ENCODE measurements around the gene SNX8. TPM values are rescaled to one million over a fixed set of nuclear protein-coding genes. Genes with fewer than 3 reads are reported as not detected.

The SNX8 gene
- total and polyA plus RNA-seq, 2 of the 4 experiments (the other 2 are of a cell fraction) = 7.7 to 55.9 TPM

DNA sequence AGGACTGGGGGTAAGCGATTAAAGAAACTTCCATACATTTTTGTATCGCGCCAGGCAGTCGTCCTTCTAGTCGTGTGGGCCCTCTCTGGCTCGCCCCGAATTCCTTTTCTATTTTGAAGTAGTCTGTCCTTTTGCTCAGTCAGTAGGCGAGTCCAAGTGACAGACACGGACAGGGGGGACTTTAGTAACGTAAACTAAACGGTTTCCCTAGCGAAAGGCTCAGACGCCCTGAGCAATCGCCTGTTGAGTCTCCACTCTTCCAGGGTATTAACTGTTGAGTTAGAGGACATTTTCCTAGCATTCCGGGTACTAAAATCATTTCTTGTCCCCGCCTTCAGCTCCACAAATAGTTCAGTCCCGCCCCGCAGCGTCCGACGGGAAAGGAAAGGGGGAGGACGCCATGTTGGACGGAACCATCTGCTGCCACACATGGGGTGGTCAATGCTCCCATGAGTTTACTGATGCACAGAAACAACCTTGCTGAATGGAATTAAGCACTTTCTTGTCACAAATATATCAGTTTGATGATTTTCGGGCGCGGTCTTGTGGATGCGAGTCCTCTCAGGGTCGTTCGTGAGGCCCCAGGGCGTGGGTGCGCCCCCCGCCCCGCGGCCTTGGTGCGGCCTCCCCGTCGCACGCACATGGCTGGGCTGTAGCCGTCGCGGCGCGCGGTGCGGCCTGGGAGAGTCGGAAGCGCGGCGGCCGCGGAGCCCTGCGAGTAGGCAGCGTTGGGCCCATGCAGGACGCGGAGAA, 40.1 kb upstream of the SNX8 start, which contains the start of gene EIF3B (continued):
- TF ChIP-seq ELK1 (IDR thresholded peaks at IDR 0.05; ENCODE audit: borderline replicate concordance, low read depth, low read length) = no peak
- TF ChIP-seq RAD21 (IDR thresholded peaks at IDR 0.05; ENCODE audit: low read length) = no peak

DNA sequence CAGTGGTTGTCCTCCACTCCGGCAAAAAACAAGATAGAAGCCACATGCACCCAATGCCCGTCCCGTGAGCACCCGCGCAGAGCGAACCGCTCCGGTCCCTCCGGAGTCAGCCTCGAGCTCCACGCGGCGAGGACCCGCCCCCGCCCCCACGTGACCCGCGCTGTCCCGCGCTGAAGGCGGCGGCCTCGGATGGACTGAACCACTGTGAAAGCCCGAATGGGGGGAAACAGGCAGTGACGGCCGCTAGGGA, 39.6 kb upstream of the SNX8 start:
- ChIA-PET CTCF (no interaction called here), POLR2A (ENCODE audit: unreplicated experiment) (interaction anchor here (0.6 kb wide), 2 partner anchors 17 to 79 kb away, joined by 3 read pairs; no protein-coding TSS in a partner anchor)
- H3K9ac ChIP-seq (ENCODE audit: low read depth, low read length) = peak overlapping the region; percentile 99
- H3K4ac ChIP-seq (ENCODE audit: low read depth, low read length) = peak overlapping the region; percentile 99
- in situ Hi-C loops (cut with MboI; ENCODE audit: low sequenced_read_pairs) = no loop called here
- no peaks in the 10 kb centered on the region for H3K9me3 ChIP-seq (ENCODE audit: control insufficient read depth, insufficient read depth, low read length)
- WGBS, 2 experiments (ENCODE audit: extremely low coverage in 2 of 2, insufficient read length in 1 of 2) = 0% methylated on average over 6 of the region's 26 CpGs; no CpG with 5 or more reads in 1 of the 2 experiments
- H3K4me3 ChIP-seq (ENCODE audit: insufficient read depth, low read depth, low read length) = peak overlapping the region; percentile 55
- peak overlapping the region; percentile 100 for H3K23ac ChIP-seq (ENCODE audit: low read depth, low read length)
- peaks cover 3% of the 10 kb centered on the region for H3K4me1 ChIP-seq (ENCODE audit: control insufficient read depth, insufficient read depth, low read length)
- peak overlapping the region; percentile 87 to 99 for H4K8ac ChIP-seq (ENCODE audit: low read depth in 2 of 2, low read length in 2 of 2)
- peak overlapping the region; percentile 100 for H3K56ac ChIP-seq (ENCODE audit: extremely low read depth, insufficient read depth, low read length)
- peaks cover 12% of the 10 kb centered on the region for H3K9me1 ChIP-seq (ENCODE audit: insufficient read depth, low read length)
- H3K79me1 ChIP-seq (ENCODE audit: low read depth in 1 of 2, low read length in 2 of 2) = peaks cover 2 to 35% of the 10 kb centered on the region in 2 experiments; a peak in 3 of 4 replicates
- peak overlapping the region; percentile 90 for H3K4me2 ChIP-seq (ENCODE audit: low read depth, low read length)
- peak overlapping the region; percentile 97 for H2BK5ac ChIP-seq (ENCODE audit: low read depth, low read length, poor library complexity, severe bottlenecking)
- peak overlapping the region; percentile 61 for H2AK5ac ChIP-seq (ENCODE audit: low read depth, low read length)
- peaks cover 5% of the 10 kb centered on the region for H3K36me3 ChIP-seq (ENCODE audit: control insufficient read depth, insufficient read depth, low read length)
- peak overlapping the region; percentile 96 for H3K27ac ChIP-seq (ENCODE audit: insufficient read depth, low read length)
- H3K14ac ChIP-seq (replicated peaks; ENCODE audit: low read depth, low read length) = peak overlapping the region; percentile 99
- intact Hi-C loops (cut with micrococcal nuclease) = no loop called here
- H2BK20ac ChIP-seq (ENCODE audit: low read depth, low read length) = peak overlapping the region; percentile 100
- peak overlapping the region; percentile 100 for H2BK120ac ChIP-seq (ENCODE audit: low read depth, low read length)
- peaks cover 41% of the 10 kb centered on the region for H4K20me1 ChIP-seq (ENCODE audit: insufficient read depth, low read length)
- H3K27me3 ChIP-seq (ENCODE audit: control insufficient read depth, insufficient read depth, low read length) = no peaks in the 10 kb centered on the region
- DNase-seq = peak; percentile 86
- H3K18ac ChIP-seq (ENCODE audit: low read depth, low read length) = peak overlapping the region; percentile 98
- peak overlapping the region; percentile 96; the same call in 2 of the 3 replicates for H2BK15ac ChIP-seq (ENCODE audit: low read depth, low read length)
- H2AFZ ChIP-seq (replicated peaks; ENCODE audit: low read length, poor library complexity) = peak overlapping the region; percentile 95
- peak; percentile 78 for ATAC-seq (ENCODE audit: low read depth)
- peak overlapping the region; percentile 99 for H4K91ac ChIP-seq (ENCODE audit: insufficient read depth, low read depth, low read length)
- peak overlapping the region; percentile 59 for H2AK9ac ChIP-seq (replicated peaks; ENCODE audit: low read depth, low read length, poor library complexity)
- dilution Hi-C loops (cut with HindIII; ENCODE audit: low sequenced_read_pairs, unreplicated experiment) = no loop called here
- H4K5ac ChIP-seq (ENCODE audit: low read depth, low read length) = peak overlapping the region; percentile 96
- no TSS peak for BruUV-seq (replicated peaks)
- TF ChIP-seq RAD21 (IDR thresholded peaks at IDR 0.05; ENCODE audit: low read length) (no peak), CHD1 (IDR thresholded peaks at IDR 0.05; ENCODE audit: low read depth, low read length) (no peak), RFX5 (IDR thresholded peaks at IDR 0.05; ENCODE audit: low read depth, low read length) (no peak), MAFK (IDR thresholded peaks at IDR 0.05; ENCODE audit: low read depth, low read length) (no peak), FOS (IDR thresholded peaks at IDR 0.05; ENCODE audit: low read depth, low read length) (peak; percentile 13; the same call in 1 of the 2 replicates), ELK1 (IDR thresholded peaks at IDR 0.05; ENCODE audit: borderline replicate concordance, low read depth, low read length) (no peak), CEBPB (IDR thresholded peaks at IDR 0.05; ENCODE audit: low read depth, low read length) (no peak), RCOR1 (IDR thresholded peaks at IDR 0.05; ENCODE audit: insufficient replicate concordance, low read length) (no peak), SMC3 (IDR thresholded peaks at IDR 0.05; ENCODE audit: low read depth, low read length) (no peak), MAZ (IDR thresholded peaks at IDR 0.05; ENCODE audit: borderline replicate concordance, low read depth, low read length) (peak; percentile 44; the same call in 1 of the 2 replicates), POLR2A (IDR thresholded peaks at IDR 0.05; ENCODE audit: low read depth, low read length) (no peak)
- TF ChIP-seq, protein P1, sequence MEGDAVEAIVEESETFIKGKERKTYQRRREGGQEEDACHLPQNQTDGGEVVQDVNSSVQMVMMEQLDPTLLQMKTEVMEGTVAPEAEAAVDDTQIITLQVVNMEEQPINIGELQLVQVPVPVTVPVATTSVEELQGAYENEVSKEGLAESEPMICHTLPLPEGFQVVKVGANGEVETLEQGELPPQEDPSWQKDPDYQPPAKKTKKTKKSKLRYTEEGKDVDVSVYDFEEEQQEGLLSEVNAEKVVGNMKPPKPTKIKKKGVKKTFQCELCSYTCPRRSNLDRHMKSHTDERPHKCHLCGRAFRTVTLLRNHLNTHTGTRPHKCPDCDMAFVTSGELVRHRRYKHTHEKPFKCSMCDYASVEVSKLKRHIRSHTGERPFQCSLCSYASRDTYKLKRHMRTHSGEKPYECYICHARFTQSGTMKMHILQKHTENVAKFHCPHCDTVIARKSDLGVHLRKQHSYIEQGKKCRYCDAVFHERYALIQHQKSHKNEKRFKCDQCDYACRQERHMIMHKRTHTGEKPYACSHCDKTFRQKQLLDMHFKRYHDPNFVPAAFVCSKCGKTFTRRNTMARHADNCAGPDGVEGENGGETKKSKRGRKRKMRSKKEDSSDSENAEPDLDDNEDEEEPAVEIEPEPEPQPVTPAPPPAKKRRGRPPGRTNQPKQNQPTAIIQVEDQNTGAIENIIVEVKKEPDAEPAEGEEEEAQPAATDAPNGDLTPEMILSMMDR (conservative IDR thresholded peaks at IDR 0.05; ENCODE audit: low read depth, low read length) = no peak

Measured in IMR-90 (cell line).